MM.1S (cell line): Measurements from ENCODE around the gene CDC5L.

Experiments
- DNase-seq: peaks from one replicate; pipeline ENCODE4 v3.0.0-alpha.2; 2015
- H2AFZ ChIP-seq: fragments of 300-600 bp; sonication (generic); 2 replicates; pipeline ENCODE4 v1.6.0; 2016; ENCODE audit warnings: antibody characterized with exemption, low read length
- H3F3A ChIP-seq: fragments of 300-600 bp; sonication (generic); 2 replicates; pipeline ENCODE4 v1.6.1; 2016; ENCODE audit warnings: mild to moderate bottlenecking, antibody characterized with exemption, low read length, moderate library complexity, mixed read lengths; ENCODE audit not compliant: insufficient read depth
- H3K27ac ChIP-seq: fragments of 300-600 bp; sonication (generic); 2 replicates; pipeline ENCODE4 v1.5.1; 2016; ENCODE audit warnings: mild to moderate bottlenecking, low read length
- H3K27me3 ChIP-seq: fragments of 300-600 bp; sonication (generic); replicated peaks from 2 replicates; pipeline ENCODE4 v1.6.0; 2016; ENCODE audit warnings: low read length; ENCODE audit not compliant: insufficient read depth
- H3K36me3 ChIP-seq: fragments of 300-600 bp; sonication (generic); replicated peaks from 2 replicates; pipeline ENCODE4 v1.6.1; 2016; ENCODE audit warnings: mild to moderate bottlenecking, low read length, mixed read lengths; ENCODE audit not compliant: insufficient read depth
- H3K4me1 ChIP-seq: fragments of 300-600 bp; sonication (generic); 2 replicates; pipeline ENCODE4 v1.6.1; 2016; ENCODE audit warnings: low read length, mixed read lengths
- H3K4me2 ChIP-seq: fragments of 300-600 bp; sonication (generic); 2 replicates; pipeline ENCODE4 v1.6.0; 2016; ENCODE audit warnings: low read depth, low read length
- H3K4me3 ChIP-seq: fragments of 300-600 bp; sonication (generic); 2 replicates; pipeline ENCODE4 v1.5.1; 2016; ENCODE audit warnings: low read length, mixed read lengths
- H3K79me2 ChIP-seq: fragments of 300-600 bp; sonication (generic); 2 replicates; pipeline ENCODE4 v1.6.1; 2016; ENCODE audit warnings: mixed run types, low read length, mixed read lengths
- H3K9ac ChIP-seq: fragments of 300-600 bp; sonication (generic); 2 replicates; pipeline ENCODE4 v1.6.1; 2016; ENCODE audit warnings: low read length, mixed read lengths
- H3K9me2 ChIP-seq: fragments of 300-600 bp; sonication (generic); replicated peaks from 2 replicates; pipeline ENCODE4 v1.6.1; 2016; ENCODE audit warnings: mild to moderate bottlenecking, low read length, mixed read lengths; ENCODE audit not compliant: insufficient read depth
- H3K9me3 ChIP-seq: fragments of 300-600 bp; sonication (generic); replicated peaks from 2 replicates; pipeline ENCODE4 v1.6.1; 2016; ENCODE audit warnings: mild to moderate bottlenecking, low read length, mixed read lengths; ENCODE audit not compliant: insufficient read depth
- H4K20me1 ChIP-seq: fragments of 300-600 bp; sonication (generic); 2 replicates; pipeline ENCODE4 v1.6.1; 2016; ENCODE audit warnings: mild to moderate bottlenecking, low read length, moderate library complexity, mixed read lengths; ENCODE audit not compliant: insufficient read depth
- EZH2 ChIP-seq: fragments of 300-600 bp; sonication (generic); optimal IDR thresholded peaks from 2 replicates; pipeline ENCODE3; 2017; ENCODE audit warnings: low read depth, mild to moderate bottlenecking, antibody characterized with exemption, low read length, mixed read lengths
- EZH2phosphoT487 ChIP-seq: fragments of 300-600 bp; sonication (generic); IDR thresholded peaks from 2 replicates; pipeline ENCODE4 v1.6.1; 2018; ENCODE audit warnings: antibody characterized with exemption, low read length
- TF ChIP-seq, protein P1 (sequence below): fragments of 300-600 bp; sonication (generic); IDR thresholded peaks from 2 replicates; pipeline ENCODE4 v1.5.1; 2016; ENCODE audit warnings: antibody characterized with exemption, low read length, mixed read lengths

CDC5L gene

DNA sequence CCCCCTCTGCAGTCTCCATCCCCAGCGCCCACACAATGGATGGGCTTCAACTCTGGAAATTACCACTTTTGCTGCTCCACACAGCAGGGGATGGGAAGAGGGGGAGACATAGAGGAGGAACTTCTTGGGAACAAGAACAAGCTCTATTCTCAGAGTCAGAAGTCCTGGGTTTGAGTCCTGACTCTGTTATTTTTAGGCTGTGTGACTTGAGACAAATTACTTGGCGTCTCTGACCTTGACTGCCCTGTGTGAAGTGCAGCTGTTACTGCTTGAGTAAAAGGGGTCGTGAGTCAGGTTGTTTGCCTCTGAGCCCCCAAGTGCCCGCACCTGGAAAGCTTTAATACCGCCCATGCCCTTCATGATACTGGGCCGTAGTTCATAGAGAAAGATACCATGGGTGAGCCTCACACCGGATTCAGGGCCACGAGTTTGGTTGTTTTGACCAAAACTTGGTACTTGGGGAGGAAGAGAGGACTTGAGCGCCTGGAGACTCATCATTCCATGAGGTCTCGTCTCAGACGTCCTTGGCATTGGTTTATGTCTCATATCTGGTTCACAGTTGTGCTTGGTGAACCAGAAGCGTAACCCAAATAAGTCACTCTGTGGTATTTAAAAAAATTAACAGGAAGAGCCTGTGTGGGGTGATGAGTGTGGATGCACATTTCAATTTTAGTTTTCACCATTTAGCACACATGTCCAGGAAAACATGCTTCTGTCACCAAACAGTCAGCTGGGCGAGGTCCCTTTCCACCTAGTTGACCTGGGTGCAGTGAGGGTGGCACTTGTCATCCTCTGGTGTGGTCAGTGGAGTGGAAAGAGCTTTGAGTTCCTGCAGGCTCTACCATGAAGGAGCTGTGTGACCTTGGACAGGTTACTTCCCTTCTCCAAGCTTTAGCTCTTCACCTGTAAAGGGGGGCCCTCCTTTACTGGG is 75.6 kb downstream of the CDC5L start:
- Histone ChIP-seq H3K9ac (no peak overlapping the region), H3K4me2 (no peak overlapping the region), H3K36me3 (no peaks in the 10 kb centered on the region)

DNA sequence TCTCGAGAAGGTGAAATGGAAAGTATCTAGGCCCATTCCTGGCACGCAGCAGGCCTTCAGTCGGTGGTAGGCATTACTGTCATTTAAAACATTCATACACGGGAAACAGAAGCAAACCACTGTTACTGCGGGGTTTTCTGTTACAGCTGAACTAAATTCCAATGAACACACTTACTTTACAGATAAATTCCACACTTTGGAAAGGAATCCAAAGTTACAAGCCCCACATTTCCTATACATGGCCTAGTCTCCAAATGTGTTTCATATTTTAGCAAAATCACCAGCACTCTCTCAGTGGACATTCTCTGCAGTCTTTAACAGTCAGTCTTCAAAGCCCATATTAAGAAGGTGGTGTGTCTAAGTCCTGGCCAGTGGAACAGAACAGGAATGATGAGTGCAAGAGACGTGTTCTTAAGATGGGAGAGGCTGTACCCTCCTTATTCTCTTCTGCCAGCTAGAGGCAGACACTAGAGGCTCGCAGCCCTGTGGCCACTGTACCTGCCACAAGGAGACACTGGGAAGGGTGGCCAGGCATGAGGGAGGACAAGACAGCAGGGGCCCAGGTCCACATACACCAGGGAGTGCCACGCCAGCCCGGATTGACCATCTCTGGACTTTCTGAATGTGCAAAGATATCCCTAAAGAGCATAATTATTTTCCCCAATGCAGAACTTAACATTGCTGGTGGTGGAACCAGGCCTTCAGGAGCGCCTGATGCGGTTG is 76.4 kb downstream of the CDC5L start:
- no peaks in the 10 kb centered on the region for H3K27me3 ChIP-seq
- H3K4me2 ChIP-seq, result no peak overlapping the region
- no peaks in the 10 kb centered on the region for H4K20me1 ChIP-seq
- no peaks in the 10 kb centered on the region for H3K36me3 ChIP-seq
- no peak overlapping the region for H3K4me3 ChIP-seq
- no peak overlapping the region for H3K9ac ChIP-seq
- H3F3A ChIP-seq, result no peaks in the 10 kb centered on the region
- no peak overlapping the region for H3K27ac ChIP-seq
- H3K79me2 ChIP-seq, result no peaks in the 10 kb centered on the region
- H3K4me1 ChIP-seq, result no peaks in the 10 kb centered on the region
- DNase-seq, result no peak
- H3K9me2 ChIP-seq, result no peaks in the 10 kb centered on the region
- no peak overlapping the region for H2AFZ ChIP-seq
- TF ChIP-seq EZH2 (no peak), EZH2phosphoT487 (no peak)
- TF ChIP-seq, protein P1, sequence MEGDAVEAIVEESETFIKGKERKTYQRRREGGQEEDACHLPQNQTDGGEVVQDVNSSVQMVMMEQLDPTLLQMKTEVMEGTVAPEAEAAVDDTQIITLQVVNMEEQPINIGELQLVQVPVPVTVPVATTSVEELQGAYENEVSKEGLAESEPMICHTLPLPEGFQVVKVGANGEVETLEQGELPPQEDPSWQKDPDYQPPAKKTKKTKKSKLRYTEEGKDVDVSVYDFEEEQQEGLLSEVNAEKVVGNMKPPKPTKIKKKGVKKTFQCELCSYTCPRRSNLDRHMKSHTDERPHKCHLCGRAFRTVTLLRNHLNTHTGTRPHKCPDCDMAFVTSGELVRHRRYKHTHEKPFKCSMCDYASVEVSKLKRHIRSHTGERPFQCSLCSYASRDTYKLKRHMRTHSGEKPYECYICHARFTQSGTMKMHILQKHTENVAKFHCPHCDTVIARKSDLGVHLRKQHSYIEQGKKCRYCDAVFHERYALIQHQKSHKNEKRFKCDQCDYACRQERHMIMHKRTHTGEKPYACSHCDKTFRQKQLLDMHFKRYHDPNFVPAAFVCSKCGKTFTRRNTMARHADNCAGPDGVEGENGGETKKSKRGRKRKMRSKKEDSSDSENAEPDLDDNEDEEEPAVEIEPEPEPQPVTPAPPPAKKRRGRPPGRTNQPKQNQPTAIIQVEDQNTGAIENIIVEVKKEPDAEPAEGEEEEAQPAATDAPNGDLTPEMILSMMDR, result no peak
- H3K9me3 ChIP-seq, result no peaks in the 10 kb centered on the region

More for the DNA sequence above, 75.6 kb downstream of the CDC5L start:
- TF ChIP-seq EZH2phosphoT487, result no peak
- TF ChIP-seq EZH2, result no peak
- TF ChIP-seq, protein P1, result no peak
- Histone ChIP-seq H2AFZ (no peak overlapping the region), H3K9me3 (no peaks in the 10 kb centered on the region), H3K4me3 (no peak overlapping the region), H4K20me1 (no peaks in the 10 kb centered on the region), H3K27ac (no peak overlapping the region), H3K79me2 (no peaks in the 10 kb centered on the region), H3K9me2 (no peaks in the 10 kb centered on the region), H3K4me1 (no peaks in the 10 kb centered on the region), H3K27me3 (no peaks in the 10 kb centered on the region), H3F3A (no peaks in the 10 kb centered on the region)
- DNase-seq, result no peak

DNA sequence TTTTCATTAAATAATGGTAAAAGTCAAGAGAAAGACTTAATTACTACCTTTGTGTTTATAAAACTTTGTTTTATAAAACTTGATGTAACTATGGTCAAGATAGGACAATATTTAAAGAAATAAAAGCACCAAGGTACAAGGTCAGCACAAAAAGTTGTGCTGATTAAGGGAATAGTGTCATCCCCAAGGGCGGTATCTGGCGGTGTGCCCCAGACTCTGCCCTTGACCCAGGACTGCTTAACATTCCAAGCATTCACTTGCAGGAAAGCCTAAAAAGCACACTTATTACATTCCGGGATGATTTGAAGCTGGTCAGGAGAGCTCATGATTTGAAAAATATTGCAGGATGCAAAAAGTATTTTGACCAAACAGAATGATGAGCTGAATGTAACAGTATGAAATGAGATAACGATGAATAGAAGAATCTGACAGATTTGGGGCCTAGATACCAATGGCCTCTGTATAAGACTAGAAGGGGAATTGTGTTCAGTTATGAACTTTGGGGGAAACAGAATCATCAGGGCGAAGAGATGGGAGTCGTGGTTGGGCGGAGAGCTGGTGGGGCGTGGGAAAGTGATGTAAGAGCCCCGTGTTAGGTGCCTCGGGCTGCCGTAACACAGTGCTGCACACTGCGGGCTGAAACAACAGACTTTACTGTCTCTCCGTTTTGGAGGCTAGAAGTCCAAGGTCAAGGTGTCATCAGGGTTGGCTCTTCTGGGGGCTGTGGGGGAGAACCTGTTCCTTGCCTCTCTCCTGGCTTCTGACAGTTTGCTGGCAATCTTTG is 77.2 kb downstream of the CDC5L start:
- Histone ChIP-seq H3K27me3 (no peaks in the 10 kb centered on the region), H3K4me2 (no peak overlapping the region), H3K79me2 (no peaks in the 10 kb centered on the region), H2AFZ (no peak overlapping the region), H3K4me1 (no peaks in the 10 kb centered on the region), H3K36me3 (no peaks in the 10 kb centered on the region), H3F3A (no peaks in the 10 kb centered on the region), H3K9me3 (no peaks in the 10 kb centered on the region), H3K9ac (no peak overlapping the region), H4K20me1 (no peaks in the 10 kb centered on the region), H3K27ac (no peak overlapping the region), H3K9me2 (no peaks in the 10 kb centered on the region), H3K4me3 (no peak overlapping the region)
- no peak for DNase-seq
- TF ChIP-seq EZH2 (no peak), EZH2phosphoT487 (no peak)
- TF ChIP-seq, protein P1, result no peak
